A172 (cell line): ENCODE measurements around the gene ZSCAN1. TPM values are rescaled to one million over a fixed set of nuclear protein-coding genes. Genes with fewer than 3 reads are reported as not detected.
"Not testable (repeated sequence)": the region's sequence is repeated elsewhere in the genome, so short reads cannot be mapped to it uniquely, and the experiment has no call there.

Experiments
- DNase-seq: peaks from one replicate; pipeline ENCODE4 v3.0.0-alpha.2; 2015; ENCODE audit warnings: low spot score
- total RNA-seq: library from RNA; depleted of rRNA; stranded (reverse); fragments of >200 nt; shearing (Covaris generic); gene quantifications from 2 replicates; pipeline ENCODE4 v1.2.3, GENCODE V29; 2014; rRNA removed

ZSCAN1 gene
- total RNA-seq: not detected in 2 replicates

GRCh38 chr19:58033741-58034476 is at the start of gene ZSCAN1:
TSS of gene ZSCAN1 (plus strand) at chr19:58034025. CDS start at chr19:58037837, 3,812 bp downstream.
- DNase-seq: no peak

GRCh38 chr19:57992841-57993240 is 41.0 kb upstream of the ZSCAN1 start:
- DNase-seq: no peak

- no peak for DNase-seq
Observed at GRCh38 chr19:58000677-58001076, 33.1 kb upstream of the ZSCAN1 start.

- DNase-seq: no peak
Observed at GRCh38 chr19:58001895-58002369, 31.9 kb upstream of the ZSCAN1 start.

GRCh38 chr19:58002384-58003173 is 31.2 kb upstream of the ZSCAN1 start, which contains the start of gene ZNF606:
TSS of gene ZNF606 (minus strand) at chr19:58002820. CDS start at chr19:58001319, 1,501 bp downstream.
- no peak for DNase-seq

- DNase-seq: no peak
Observed at GRCh38 chr19:58003174-58003828, 30.5 kb upstream of the ZSCAN1 start.

- DNase-seq: no peak
Observed at GRCh38 chr19:58007285-58007684, 26.5 kb upstream of the ZSCAN1 start.

GRCh38 chr19:58008877-58009276 is 24.9 kb upstream of the ZSCAN1 start:
- DNase-seq: not testable (repeated sequence)

- no peak for DNase-seq
Observed at GRCh38 chr19:58009301-58009665, 24.5 kb upstream of the ZSCAN1 start.

- DNase-seq: no peak
Observed at GRCh38 chr19:58009666-58010301, 24.0 kb upstream of the ZSCAN1 start.

GRCh38 chr19:58010507-58010906 is 23.3 kb upstream of the ZSCAN1 start:
- no peak for DNase-seq

GRCh38 chr19:58014141-58014540 is 19.7 kb upstream of the ZSCAN1 start:
- DNase-seq: no peak

- DNase-seq: no peak
Observed at GRCh38 chr19:58020129-58020528, 13.7 kb upstream of the ZSCAN1 start.

- peak; percentile 34 for DNase-seq
Observed at GRCh38 chr19:58021541-58022282, 12.1 kb upstream of the ZSCAN1 start.

GRCh38 chr19:58022283-58022660 is 11.6 kb upstream of the ZSCAN1 start:
- DNase-seq: no peak

GRCh38 chr19:58024661-58025060 is 9.2 kb upstream of the ZSCAN1 start:
- no peak for DNase-seq

- DNase-seq: no peak
Observed at GRCh38 chr19:58034477-58034793, 610 bp downstream of the ZSCAN1 start.

GRCh38 chr19:58035863-58036262 is 2.0 kb downstream of the ZSCAN1 start:
- DNase-seq: no peak

- no peak for DNase-seq
Observed at GRCh38 chr19:58037927-58038687, 4.3 kb downstream of the ZSCAN1 start.

GRCh38 chr19:58038688-58039204 is 4.9 kb downstream of the ZSCAN1 start:
- DNase-seq: no peak
